PFSK-1 (cell line): ENCODE results near the gene SEC14L2.

Experiments
- POLR2AphosphoS5 ChIP-seq: IDR thresholded peaks from 2 replicates; pipeline ENCODE4 v1.6.1; 2012; ENCODE audit warnings: low read depth, mild to moderate bottlenecking, control low read depth, low read length, moderate library complexity
- SIN3A ChIP-seq: IDR thresholded peaks from 2 replicates; pipeline ENCODE4 v1.6.1; 2012; ENCODE audit warnings: mild to moderate bottlenecking, low read length, moderate library complexity, borderline replicate concordance; ENCODE audit not compliant: insufficient read depth

DNA sequence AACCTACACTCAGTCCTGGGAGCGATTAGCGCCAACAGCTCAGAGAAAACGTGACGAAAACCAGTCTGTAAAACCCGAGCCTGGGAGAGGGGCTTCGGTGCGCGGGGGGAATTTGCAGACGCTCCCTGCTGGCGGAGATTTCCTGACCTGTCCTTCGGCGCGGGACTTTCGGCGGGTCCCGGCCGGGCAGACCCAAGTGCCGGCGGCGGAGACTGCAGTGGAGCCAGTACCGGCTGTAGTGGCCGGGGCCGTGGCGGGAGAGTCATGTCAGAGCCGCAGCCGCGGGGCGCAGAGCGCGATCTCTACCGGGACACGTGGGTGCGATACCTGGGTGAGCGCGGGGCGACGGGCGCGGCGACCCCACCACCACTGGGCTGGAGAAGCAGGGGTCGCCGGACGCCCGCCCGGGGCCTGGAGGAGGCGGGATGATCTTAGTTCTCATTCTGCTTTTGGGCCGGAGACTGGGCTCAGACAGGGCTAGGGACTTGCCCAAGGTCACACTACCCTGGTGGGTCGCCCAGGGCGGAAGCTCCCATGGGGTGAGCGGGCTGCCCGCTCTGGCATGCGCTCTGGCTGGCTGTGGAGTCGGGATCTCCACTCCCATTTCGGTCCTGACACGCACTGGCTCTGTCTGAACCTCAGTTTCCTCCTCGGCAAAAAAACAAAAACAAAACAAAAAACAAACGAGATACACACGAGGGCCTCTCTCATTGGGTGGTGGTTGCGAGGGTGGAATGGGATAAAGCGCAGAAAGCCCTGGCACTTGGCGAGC is 29.0 kb downstream of the SEC14L2 start, which contains the start of gene MTFP1:
- TF ChIP-seq SIN3A (no peak), POLR2AphosphoS5 (peak; percentile 59)
